B cell (primary cell): Measurements from ENCODE around the gene UBR1. TPM values are rescaled to one million over a fixed set of nuclear protein-coding genes. Genes with fewer than 3 reads are reported as not detected.

Experiments used
- ATAC-seq: fragments of 200-7000 bp; cut with Tn5 transposase; one replicate; pipeline ENCODE4 v1.10.0; 2021; ENCODE audit warnings: low read depth, mild to moderate bottlenecking, moderate number of reproducible peaks, moderate library complexity
- CTCF ChIA-PET: fragments of 350-600 bp; sonication (Branson Sonifier 250); formaldehyde crosslinking; loops from one replicate; lab custom pipeline; 2021; ENCODE audit warnings: antibody characterized with exemption, inconsistent platforms; lab: Charles Lee
- POLR2A ChIA-PET: fragments of 350-600 bp; sonication (Branson Sonifier 250); formaldehyde crosslinking; loops from one replicate; lab custom pipeline; 2021; ENCODE audit warnings: antibody characterized with exemption; lab: Charles Lee
- DNase-seq: peaks from one replicate; pipeline ENCODE4 v3.0.0; 2013
- H2AFZ ChIP-seq: 2 replicates; pipeline ENCODE4 v1.6.1; 2012; ENCODE audit warnings: mild to moderate bottlenecking, low read depth, low read length; ENCODE audit not compliant: insufficient read depth, poor library complexity, severe bottlenecking
- H3K27ac ChIP-seq, 2 donors: 1 replicate in 1 of 2; 2 replicates in 1 of 2; pipeline ENCODE4 v1.5.1; 2012 to 2013; ENCODE audit warnings: low read length in 2 of 2, mild to moderate bottlenecking in 2 of 2, moderate library complexity in 1 of 2
- H3K27me3 ChIP-seq, 4 experiments: fragments of 200-600 bp in 1 of 4; sonication (generic) in 1 of 4; replicated peaks in 1 of 4; 1 replicate in 2 of 4; 2 replicates in 2 of 4; pipeline versions ENCODE4 v1.6.1 to v1.7.0; 2013 to 2016; ENCODE audit warnings: low read length in 3 of 4, mild to moderate bottlenecking in 2 of 4, mixed read lengths in 1 of 4, moderate library complexity in 1 of 4; ENCODE audit not compliant: insufficient read depth in 4 of 4, control insufficient read depth in 3 of 4; ENCODE audit errors: control extremely low read depth in 1 of 4
- H3K36me3 ChIP-seq, 2 experiments: replicated peaks in 1 of 2; 1 replicate in 1 of 2; 2 replicates in 1 of 2; pipeline versions ENCODE4 v1.6.1 to v1.7.1; 2013; ENCODE audit warnings: low read length in 1 of 2; ENCODE audit not compliant: insufficient read depth in 2 of 2, control insufficient read depth in 1 of 2; ENCODE audit errors: control extremely low read depth in 1 of 2, extremely low read depth in 1 of 2
- H3K4me1 ChIP-seq, 2 donors: fragments of 200-600 bp in 1 of 2; sonication (generic) in 1 of 2; 1 replicate in 1 of 2; 2 replicates in 1 of 2; pipeline versions ENCODE4 v1.5.1 to v1.6.1; 2013 to 2017; ENCODE audit warnings: low read length in 2 of 2; ENCODE audit not compliant: control insufficient read depth in 2 of 2, insufficient read depth in 2 of 2
- H3K4me2 ChIP-seq: replicated peaks from 2 replicates; pipeline ENCODE3; 2012; ENCODE audit warnings: mild to moderate bottlenecking, low read depth, low read length; ENCODE audit not compliant: poor library complexity, severe bottlenecking
- H3K4me3 ChIP-seq, 5 experiments: fragments of 200-600 bp in 1 of 5; sonication (generic) in 1 of 5; 1 replicate in 3 of 5; 2 replicates in 2 of 5; pipeline versions ENCODE4 v1.5.1 to v1.7.0; 2011 to 2016; ENCODE audit warnings: low read length in 4 of 5, mild to moderate bottlenecking in 4 of 5, low read depth in 2 of 5, control low read depth in 1 of 5, moderate library complexity in 1 of 5; ENCODE audit not compliant: insufficient read depth in 1 of 5; ENCODE audit errors: control extremely low read depth in 1 of 5, extremely low read depth in 1 of 5
- H3K79me2 ChIP-seq: fragments of 200-600 bp; sonication (generic); one replicate; pipeline ENCODE4 v1.6.0; 2016; ENCODE audit warnings: low read length; ENCODE audit not compliant: control insufficient read depth, insufficient read depth
- H3K9ac ChIP-seq: fragments of 200-600 bp; sonication (generic); 2 replicates; pipeline ENCODE4 v1.6.1; 2017; ENCODE audit warnings: mild to moderate bottlenecking, low read length, moderate library complexity
- H3K9me3 ChIP-seq, 3 donors: one replicate each; pipeline versions ENCODE4 v1.6.1 to v1.7.1; 2013; ENCODE audit warnings: low read length in 2 of 3; ENCODE audit not compliant: control insufficient read depth in 2 of 3, insufficient read depth in 1 of 3; ENCODE audit errors: control extremely low read depth in 1 of 3
- H4K20me1 ChIP-seq: 2 replicates; pipeline ENCODE4 v1.6.0; 2012; ENCODE audit warnings: mild to moderate bottlenecking, low read length; ENCODE audit not compliant: insufficient read depth, control insufficient read depth, poor library complexity, severe bottlenecking
- H3K27ac Mint-ChIP-seq: one replicate; pipeline ENCODE4 v1.8.0; 2021; ENCODE audit warnings: mixed read lengths
- H3K27me3 Mint-ChIP-seq: one replicate; pipeline ENCODE4 v1.8.0; 2021; ENCODE audit warnings: mixed read lengths
- H3K4me1 Mint-ChIP-seq: one replicate; pipeline ENCODE4 v1.8.0; 2021; ENCODE audit warnings: mixed read lengths
- H3K4me3 Mint-ChIP-seq: one replicate; pipeline ENCODE4 v1.8.0; 2021; ENCODE audit warnings: mixed read lengths
- H3K9me3 Mint-ChIP-seq: one replicate; pipeline ENCODE4 v1.8.0; 2022; ENCODE audit warnings: mixed read lengths; ENCODE audit not compliant: insufficient read depth
- CTCF ChIP-seq: fragments of 200-600 bp; IDR thresholded peaks from one replicate; pipeline ENCODE4 v1.8.0; 2022; ENCODE audit warnings: antibody characterized with exemption, mild to moderate bottlenecking
- EZH2 ChIP-seq: IDR thresholded peaks from 2 replicates; pipeline ENCODE4 v1.6.1; 2012; ENCODE audit warnings: borderline replicate concordance, low read depth, mild to moderate bottlenecking, moderate library complexity, low read length; ENCODE audit not compliant: insufficient read depth, poor library complexity, severe bottlenecking
- WGBS: methylation state at CpG from one replicate; pipeline ENCODE4 v1.1.5; 2013; ENCODE audit warnings: missing lambda C conversion rate; ENCODE audit not compliant: insufficient coverage; 5-methylcytosine and 5-hydroxymethylcytosine counted together
- intact Hi-C: fragments of 100-400 bp; cut with micrococcal nuclease; formaldehyde crosslinking; loops from one replicate; pipeline ENCODE4 v1.10.0; 2022
- polyA plus RNA-seq: library from polyadenylated mRNA; depleted of rRNA; stranded (reverse); fragments of >200 nt; gene quantifications from 2 replicates; pipeline ENCODE4 v1.2.3, GENCODE V29; 2012
- total RNA-seq, 2 donors: library from RNA; stranded (reverse); fragments of 120-200 nt in 1 of 2; gene quantifications; 1 replicate in 1 of 2; 2 replicates in 1 of 2; pipeline versions ENCODE4 v1.2.3 to v1.2.4, GENCODE V29; 2013 to 2022

Gene UBR1
- total and polyA plus RNA-seq, 2 donors (not counting 1 experiment from before 2014, with no cell fraction given): 9.7 to 66.7 TPM

- no peaks in the 10 kb centered on the region for H3K9me3 ChIP-seq
- H3K27ac ChIP-seq: peak overlapping the region; percentile 60 to 68
- no peaks in the 10 kb centered on the region for H3K36me3 ChIP-seq
- no CpG with 5 or more reads among the region's 1 CpG for WGBS
- peak overlapping the region; percentile 1 for H2AFZ ChIP-seq
- H3K9ac ChIP-seq: no peak overlapping the region
- Mint-ChIP-seq H3K9me3 (no peaks in the 10 kb centered on the region), H3K27me3 (no peaks in the 10 kb centered on the region), H3K4me3 (peak overlapping the region; percentile 15), H3K4me1 (peaks cover 35% of the 10 kb centered on the region), H3K27ac (peak overlapping the region; percentile 87)
- intact Hi-C loops: loop anchor here (1.0 to 2.0 kb wide), 2 partner anchors 12 to 15 kb away; partner anchors contain the start of genes TMEM62 and UBR1
- H3K4me3 ChIP-seq: peak overlapping the region in 1 of 5 experiments; percentile 33
- no peaks in the 10 kb centered on the region for H3K79me2 ChIP-seq
- H3K4me1 ChIP-seq: peaks cover 27 to 33% of the 10 kb centered on the region in 2 donors
- H4K20me1 ChIP-seq: no peaks in the 10 kb centered on the region
- ATAC-seq (peak; percentile 64), DNase-seq (peak; percentile 67)
- TF ChIP-seq EZH2 (no peak), CTCF (no peak)
- H3K27me3 ChIP-seq: no peaks in the 10 kb centered on the region
- POLR2A ChIA-PET: interaction anchor here (0.5 to 2.0 kb wide), 4 partner anchors 9 to 627 kb away, joined by 3 to 7 read pairs (median 6); partner anchors contain the start of genes TMEM62, UBR1 and ZNF106
- CTCF ChIA-PET: interaction anchor here (1.8 kb wide), 1 partner anchor 12 kb away, joined by 9 read pairs; the partner anchor contains the start of gene UBR1
- peak overlapping the region; percentile 61 for H3K4me2 ChIP-seq
These were observed 12.4 kb upstream of the UBR1 start for GRCh38 chr15:43118286-43118685.

DNA sequence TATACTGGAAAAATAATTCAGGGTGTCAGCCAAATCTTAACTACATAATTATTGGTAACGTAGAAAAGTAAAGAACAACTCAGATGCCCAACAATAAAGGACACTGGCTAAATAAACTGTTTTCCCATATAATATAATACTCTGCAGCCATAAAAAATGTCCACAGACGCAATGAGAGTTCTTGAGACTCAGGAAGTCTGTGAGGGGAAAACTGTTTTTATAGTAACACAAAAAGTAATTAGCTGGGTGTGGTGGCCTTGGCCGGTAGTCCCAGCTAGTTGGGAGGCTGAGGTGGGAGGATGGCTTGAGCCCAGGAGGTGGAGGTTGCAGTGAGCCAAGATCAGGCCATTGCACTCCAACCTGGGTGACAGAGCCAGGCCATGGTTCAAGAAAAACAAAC, 5.5 kb upstream of the UBR1 start:
- Histone ChIP-seq H3K79me2 (peaks cover 2% of the 10 kb centered on the region), H3K27me3 (no peaks in the 10 kb centered on the region), H3K27ac (no peak overlapping the region), H3K4me1 (peaks cover 3 to 5% of the 10 kb centered on the region in 2 donors), H4K20me1 (no peaks in the 10 kb centered on the region), H3K9ac (no peak overlapping the region), H3K9me3 (no peaks in the 10 kb centered on the region), H3K36me3 (no peaks in the 10 kb centered on the region), H3K4me3 (no peak overlapping the region), H3K4me2 (no peak overlapping the region), H2AFZ (no peak overlapping the region)
- intact Hi-C loops: no loop called here
- H3K4me1 Mint-ChIP-seq: peaks cover 6% of the 10 kb centered on the region
- H3K4me3 Mint-ChIP-seq: no peak overlapping the region
- CTCF ChIA-PET: interaction anchor here (0.9 to 1.0 kb wide), 2 partner anchors 9 to 114 kb away, joined by 3 read pairs; no protein-coding TSS in a partner anchor
- no CpG with 5 or more reads among the region's 3 CpGs for WGBS
- ATAC-seq (no peak), DNase-seq (no peak)
- TF ChIP-seq EZH2 (no peak), CTCF (no peak)
- H3K27ac Mint-ChIP-seq: no peak overlapping the region
- POLR2A ChIA-PET: no interaction called here
- H3K27me3 Mint-ChIP-seq: no peaks in the 10 kb centered on the region
- H3K9me3 Mint-ChIP-seq: no peaks in the 10 kb centered on the region
